ENCODE measurements around the gene SLC35E2B. TPM values are rescaled to one million over a fixed set of nuclear protein-coding genes. Genes with fewer than 3 reads are reported as not detected.
"Not testable (repeated sequence)": the region's sequence is repeated elsewhere in the genome, so short reads cannot be mapped to it uniquely, and the experiment has no call there.

Gene SLC35E2B
- total RNA-seq, 5 donors from 2014 or later (not counting 1 experiment from before 2014, with no cell fraction given), result 77.7 to 202 (median 128) TPM

DNA sequence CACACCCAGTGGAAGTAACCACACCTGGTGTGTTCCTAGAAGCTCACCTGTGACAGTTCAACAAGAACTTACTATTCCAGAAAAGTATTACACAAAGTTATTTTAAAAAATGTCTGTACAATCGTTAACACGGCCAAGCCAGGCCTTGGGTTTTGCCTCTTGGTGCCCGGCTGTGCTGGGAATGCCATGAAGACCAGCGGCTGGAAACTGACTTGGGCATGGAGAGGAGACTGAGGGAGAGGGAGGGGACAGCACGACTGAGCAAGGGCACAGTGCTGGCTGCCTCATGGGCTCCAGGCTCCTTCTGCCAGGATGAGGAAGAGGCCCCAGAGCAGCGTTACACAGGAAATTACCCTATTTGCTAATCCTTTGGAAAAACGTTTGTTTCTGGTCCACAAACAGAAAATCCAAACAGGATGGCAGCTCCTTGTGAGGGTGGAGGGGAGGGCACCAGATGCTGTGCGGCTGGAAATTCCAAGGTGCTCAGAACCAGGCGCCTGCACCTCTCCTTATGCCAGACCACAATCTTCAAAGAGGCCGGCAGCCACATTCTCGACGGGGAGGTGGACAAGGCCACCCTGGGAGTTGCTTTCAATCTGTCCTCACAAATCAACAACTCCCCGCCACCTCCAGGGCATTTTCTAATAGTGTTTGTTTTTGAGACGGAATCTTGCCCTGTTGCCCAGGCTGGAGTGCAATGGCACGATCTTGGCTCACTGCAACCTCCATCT is 29.6 kb downstream of the SLC35E2B start:
- peak overlapping the region; percentile 38 for H3K27ac ChIP-seq (ENCODE audit: low read length)
- DNase-seq, result not testable (repeated sequence)

DNA sequence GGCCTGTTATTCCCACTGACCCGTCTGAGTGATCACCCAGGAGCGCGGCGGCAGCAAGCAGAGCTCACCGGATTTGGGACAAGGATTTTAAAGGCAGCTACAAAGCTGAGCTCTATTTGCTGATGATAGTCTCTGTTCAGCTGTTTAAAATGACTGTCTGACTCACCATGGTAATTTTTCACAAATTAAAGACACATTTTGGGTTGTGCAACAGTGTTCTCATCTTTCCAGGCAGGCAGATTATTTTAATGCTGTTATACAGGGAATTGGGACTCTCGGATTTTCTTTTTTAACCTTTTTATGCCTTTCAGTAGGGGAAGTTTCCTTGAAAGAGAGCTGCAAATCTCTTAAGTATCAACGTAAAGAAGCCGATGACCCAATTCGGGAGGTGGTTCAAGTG is 30.2 kb downstream of the SLC35E2B start:
- H3K4me3 Mint-ChIP-seq; H3K27ac ChIP-seq (ENCODE audit: low read length); CTCF ChIA-PET; DNase-seq; H3K27me3 Mint-ChIP-seq; POLR2A ChIA-PET; ATAC-seq (replicated peaks in 1 of 4); H3K27me3 ChIP-seq (replicated peaks in 1 of 2; ENCODE audit: control insufficient read depth in 2 of 2, extremely low read depth in 1 of 2, insufficient read depth in 2 of 2, low read length in 1 of 2); H3K27ac Mint-ChIP-seq; H3K4me3 ChIP-seq (ENCODE audit: control insufficient read depth in 1 of 2, extremely low read depth in 1 of 2, low read length in 1 of 2); H3K9me3 ChIP-seq; H3K9me3 Mint-ChIP-seq: not testable (repeated sequence)
- Mint-ChIP-seq H3K4me1 (peaks cover 5 to 19% (median 5%) of the 10 kb centered on the region in 3 donors), H3K36me3 (peaks cover 15% of the 10 kb centered on the region)
- H3K4me1 ChIP-seq (ENCODE audit: control insufficient read depth in 1 of 2, extremely low read depth in 1 of 2, insufficient read depth in 2 of 2, low read length in 2 of 2), result peaks cover 0 to 21% of the 10 kb centered on the region in 2 experiments
- H3K36me3 ChIP-seq (ENCODE audit: control insufficient read depth in 2 of 2, extremely low read depth in 1 of 2, insufficient read depth in 1 of 2, low read length in 1 of 2), result peaks cover 7 to 22% of the 10 kb centered on the region in 2 donors
- no CpG with 5 or more reads among the region's 9 CpGs for WGBS (ENCODE audit: insufficient coverage)

More for the DNA sequence above, 29.6 kb downstream of the SLC35E2B start:
- WGBS (ENCODE audit: insufficient coverage), result no CpG with 5 or more reads among the region's 15 CpGs
- H3K4me1 Mint-ChIP-seq, result peaks cover 5 to 20% (median 5%) of the 10 kb centered on the region in 3 donors
- H3K4me3 Mint-ChIP-seq; CTCF ChIA-PET; POLR2A ChIA-PET; H3K4me3 ChIP-seq (ENCODE audit: control insufficient read depth in 1 of 2, extremely low read depth in 1 of 2, low read length in 1 of 2); H3K9me3 ChIP-seq; H3K9me3 Mint-ChIP-seq; ATAC-seq (replicated peaks in 1 of 4); H3K27ac Mint-ChIP-seq; H3K27me3 ChIP-seq (replicated peaks in 1 of 2; ENCODE audit: control insufficient read depth in 2 of 2, extremely low read depth in 1 of 2, insufficient read depth in 2 of 2, low read length in 1 of 2); H3K27me3 Mint-ChIP-seq: not testable (repeated sequence)
- peaks cover 7 to 24% of the 10 kb centered on the region in 2 donors for H3K36me3 ChIP-seq (ENCODE audit: control insufficient read depth in 2 of 2, extremely low read depth in 1 of 2, insufficient read depth in 1 of 2, low read length in 1 of 2)
- peaks cover 0 to 18% of the 10 kb centered on the region in 2 experiments for H3K4me1 ChIP-seq (ENCODE audit: control insufficient read depth in 1 of 2, extremely low read depth in 1 of 2, insufficient read depth in 2 of 2, low read length in 2 of 2)
- peaks cover 18% of the 10 kb centered on the region for H3K36me3 Mint-ChIP-seq

DNA sequence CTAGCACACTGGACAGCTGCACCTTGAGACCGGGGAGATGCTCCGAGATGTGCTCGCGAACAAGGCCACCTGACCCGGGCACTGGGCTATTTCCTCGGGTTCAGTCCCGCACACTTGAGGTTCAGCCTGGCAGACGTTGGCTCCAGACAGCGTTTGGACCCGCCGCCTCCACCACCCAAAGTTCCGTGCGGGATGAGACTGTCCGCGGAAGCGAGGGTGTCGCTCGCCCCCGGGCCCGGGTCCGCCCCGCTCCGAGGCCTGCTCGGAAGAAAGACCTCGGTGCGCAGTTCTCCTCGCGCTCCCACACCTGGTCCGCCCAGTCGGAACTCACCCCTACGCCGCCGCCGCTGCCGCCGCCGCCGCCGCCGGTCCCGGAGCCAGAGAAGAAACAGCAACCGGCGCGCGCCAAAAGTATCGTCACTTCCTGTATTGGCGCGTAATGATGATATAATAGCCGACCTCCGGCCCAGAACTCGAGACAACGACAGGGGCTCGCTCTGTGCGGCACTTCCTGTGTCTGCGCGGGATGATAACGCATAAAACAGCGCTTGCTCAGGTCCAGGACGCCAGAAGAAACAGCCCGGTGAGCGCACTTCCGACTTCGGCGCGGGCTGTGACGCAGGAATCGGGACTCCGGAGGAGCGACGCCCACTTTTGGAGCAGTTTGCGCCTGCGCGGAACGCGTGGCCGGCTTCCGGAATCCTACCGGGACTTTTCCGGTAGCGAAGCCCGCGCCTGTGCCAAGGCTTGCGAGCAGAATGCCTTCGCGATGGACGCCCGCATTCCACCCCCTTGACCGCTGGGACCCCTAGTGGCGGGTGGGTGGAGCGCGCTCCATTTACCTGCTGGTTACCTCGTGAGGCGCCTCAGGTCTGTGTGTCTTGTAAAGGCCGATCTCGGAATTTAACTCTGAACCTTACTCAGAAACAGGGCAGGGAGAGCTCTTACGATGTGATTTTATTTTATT is 33.7 kb downstream of the SLC35E2B start, which contains the start of gene CDK11B:
CDK11B (minus strand) TSS at position 422 of the 967 bp plus-strand sequence. CDS start 1,519 bp downstream, outside the sequence.
- ATAC-seq (replicated peaks in 1 of 4) (peak; percentile 91 to 95 (median 94)), DNase-seq (peak; percentile 89 to 99 (median 96))
- Mint-ChIP-seq H3K4me3 (peak within 1 kb of the TSS; percentile 91 to 98 (median 92)), H3K4me1 (peaks cover 5 to 20% (median 7%) of the 10 kb centered on the region in 3 donors), H3K36me3 (peaks cover 12% of the 10 kb centered on the region), H3K27ac (peak within 1 kb of the TSS; percentile 100)
- under 1% methylated on average over 52 of the region's 96 CpGs for WGBS (ENCODE audit: insufficient coverage)
- Histone ChIP-seq H3K36me3 (ENCODE audit: control insufficient read depth in 2 of 2, extremely low read depth in 1 of 2, insufficient read depth in 1 of 2, low read length in 1 of 2) (peaks cover 4 to 24% of the 10 kb centered on the region in 2 donors), H3K4me3 (ENCODE audit: control insufficient read depth in 1 of 2, extremely low read depth in 1 of 2, low read length in 1 of 2) (peak within 1 kb of the TSS; percentile 54 to 67), H3K27ac (ENCODE audit: low read length) (peak within 1 kb of the TSS; percentile 97), H3K4me1 (ENCODE audit: control insufficient read depth in 1 of 2, extremely low read depth in 1 of 2, insufficient read depth in 2 of 2, low read length in 2 of 2) (peaks cover 0 to 21% of the 10 kb centered on the region in 2 experiments)
- CTCF ChIA-PET; H3K9me3 Mint-ChIP-seq; H3K9me3 ChIP-seq; H3K27me3 ChIP-seq (replicated peaks in 1 of 2; ENCODE audit: control insufficient read depth in 2 of 2, extremely low read depth in 1 of 2, insufficient read depth in 2 of 2, low read length in 1 of 2); H3K27me3 Mint-ChIP-seq: not testable (repeated sequence)
- POLR2A ChIA-PET, result interaction anchor here (0.6 to 0.7 kb wide), 2 partner anchors 66 to 118 kb away, joined by 3 read pairs; partner anchors contain the start of gene CDK11A (in 1 of the 2)

DNA sequence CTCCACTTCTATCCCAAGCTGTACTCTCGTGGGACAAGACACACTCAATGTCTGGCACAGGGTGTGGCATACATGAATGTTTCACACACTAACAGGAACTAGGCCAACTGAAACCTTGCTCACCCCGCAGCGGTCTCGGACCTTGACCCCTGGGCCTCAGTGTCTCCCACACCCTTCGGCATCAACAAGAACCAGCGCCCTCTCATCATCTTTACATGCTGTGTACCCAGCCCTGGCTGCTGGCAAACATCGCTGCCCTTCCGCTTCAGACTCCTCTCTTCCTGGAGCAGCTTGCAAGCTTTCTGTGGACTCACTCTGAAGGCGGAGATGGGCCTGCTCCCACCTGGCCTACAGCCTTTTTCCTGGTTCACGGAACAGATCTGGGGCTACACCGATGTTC is 44.3 kb downstream of the SLC35E2B start:
- H3K4me1 Mint-ChIP-seq, CTCF ChIA-PET: not testable (repeated sequence)

DNA sequence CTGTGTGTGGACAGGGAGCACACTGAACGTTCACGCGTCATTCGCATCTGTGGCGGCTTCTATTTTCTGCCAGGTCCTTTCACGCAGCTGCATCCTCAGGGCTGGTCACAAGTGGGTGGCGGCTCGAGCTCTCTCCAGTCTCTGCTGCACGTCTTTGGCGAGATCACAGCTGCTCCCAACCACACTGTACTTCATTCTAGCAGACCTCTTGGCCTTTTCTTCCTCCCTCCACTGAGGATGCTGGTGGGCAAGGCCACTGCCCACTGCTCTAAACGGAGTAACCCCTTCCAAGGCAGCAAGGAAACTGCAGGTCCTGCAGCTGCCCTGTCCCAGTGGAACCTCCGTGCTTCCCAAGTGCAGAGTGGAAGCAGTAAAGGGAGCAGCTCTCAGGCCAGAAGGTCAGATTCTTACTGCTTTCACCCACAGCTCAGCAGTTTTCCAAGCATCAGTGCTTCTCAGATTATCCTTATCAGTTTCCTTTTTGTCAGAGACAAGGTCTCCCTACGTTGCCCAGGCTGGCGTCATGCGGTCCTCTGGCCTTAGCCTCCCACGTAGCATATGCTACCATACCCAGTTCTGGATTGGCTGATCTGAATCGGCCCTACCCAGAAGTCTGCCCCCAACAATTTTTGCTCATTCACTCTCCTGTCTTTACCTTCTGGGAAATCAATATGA is 44.9 kb downstream of the SLC35E2B start:
- H3K36me3 Mint-ChIP-seq, result peaks cover 46% of the 10 kb centered on the region
- H3K4me1 Mint-ChIP-seq; H3K4me3 ChIP-seq (ENCODE audit: control insufficient read depth in 1 of 2, extremely low read depth in 1 of 2, low read length in 1 of 2); POLR2A ChIA-PET; H3K9me3 ChIP-seq; DNase-seq; H3K27me3 Mint-ChIP-seq; H3K27me3 ChIP-seq (replicated peaks in 1 of 2; ENCODE audit: control insufficient read depth in 2 of 2, extremely low read depth in 1 of 2, insufficient read depth in 2 of 2, low read length in 1 of 2); H3K27ac ChIP-seq (ENCODE audit: low read length); H3K4me1 ChIP-seq (ENCODE audit: control insufficient read depth in 1 of 2, extremely low read depth in 1 of 2, insufficient read depth in 2 of 2, low read length in 2 of 2); CTCF ChIA-PET; H3K27ac Mint-ChIP-seq; H3K4me3 Mint-ChIP-seq; ATAC-seq (replicated peaks in 1 of 4); H3K9me3 Mint-ChIP-seq: not testable (repeated sequence)
- H3K36me3 ChIP-seq (ENCODE audit: control insufficient read depth in 2 of 2, extremely low read depth in 1 of 2, insufficient read depth in 1 of 2, low read length in 1 of 2), result peaks cover 7 to 43% of the 10 kb centered on the region in 2 donors
- 95% methylated on average over 6 of the region's 17 CpGs for WGBS (ENCODE audit: insufficient coverage)

More for the DNA sequence above, 44.3 kb downstream of the SLC35E2B start:
- H3K27ac Mint-ChIP-seq; H3K4me3 Mint-ChIP-seq; POLR2A ChIA-PET; H3K4me3 ChIP-seq (ENCODE audit: control insufficient read depth in 1 of 2, extremely low read depth in 1 of 2, low read length in 1 of 2); H3K9me3 Mint-ChIP-seq; ATAC-seq (replicated peaks in 1 of 4); H3K27me3 Mint-ChIP-seq; H3K4me1 ChIP-seq (ENCODE audit: control insufficient read depth in 1 of 2, extremely low read depth in 1 of 2, insufficient read depth in 2 of 2, low read length in 2 of 2); H3K27me3 ChIP-seq (replicated peaks in 1 of 2; ENCODE audit: control insufficient read depth in 2 of 2, extremely low read depth in 1 of 2, insufficient read depth in 2 of 2, low read length in 1 of 2); H3K9me3 ChIP-seq; DNase-seq; H3K27ac ChIP-seq (ENCODE audit: low read length): not testable (repeated sequence)
- 98% methylated on average over 11 of the region's 11 CpGs for WGBS (ENCODE audit: insufficient coverage)
- peaks cover 7 to 43% of the 10 kb centered on the region in 2 donors for H3K36me3 ChIP-seq (ENCODE audit: control insufficient read depth in 2 of 2, extremely low read depth in 1 of 2, insufficient read depth in 1 of 2, low read length in 1 of 2)
- H3K36me3 Mint-ChIP-seq, result peaks cover 46% of the 10 kb centered on the region

DNA sequence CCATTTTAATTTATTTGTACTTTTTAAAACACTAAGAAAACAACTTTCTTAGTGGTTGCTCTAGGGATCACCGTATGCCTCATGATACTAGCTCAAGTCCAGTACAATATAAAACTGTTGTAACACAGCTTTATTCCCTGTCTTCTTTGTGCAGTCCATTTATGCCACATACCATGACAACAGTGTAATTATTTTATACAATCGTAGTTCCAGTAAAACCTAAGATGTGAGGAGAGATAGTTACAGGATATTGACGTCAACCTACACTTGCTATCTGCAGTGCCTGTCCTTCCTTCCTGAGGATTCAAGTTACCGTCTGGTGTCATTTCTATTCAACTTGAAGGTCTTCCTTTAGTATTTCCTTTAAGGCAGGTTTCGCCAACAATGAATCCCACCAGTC is 46.3 kb downstream of the SLC35E2B start:
- H3K4me1 ChIP-seq (ENCODE audit: control insufficient read depth in 1 of 2, extremely low read depth in 1 of 2, insufficient read depth in 2 of 2, low read length in 2 of 2); H3K9me3 Mint-ChIP-seq; ATAC-seq (replicated peaks in 1 of 4); H3K4me3 Mint-ChIP-seq; DNase-seq; H3K9me3 ChIP-seq; H3K4me3 ChIP-seq (ENCODE audit: control insufficient read depth in 1 of 2, extremely low read depth in 1 of 2, low read length in 1 of 2); H3K27ac ChIP-seq (ENCODE audit: low read length); H3K27ac Mint-ChIP-seq; H3K27me3 Mint-ChIP-seq; H3K27me3 ChIP-seq (replicated peaks in 1 of 2; ENCODE audit: control insufficient read depth in 2 of 2, extremely low read depth in 1 of 2, insufficient read depth in 2 of 2, low read length in 1 of 2); H3K4me1 Mint-ChIP-seq; CTCF ChIA-PET; POLR2A ChIA-PET: not testable (repeated sequence)
- WGBS (ENCODE audit: insufficient coverage), result 100% methylated on average over 1 of the region's 5 CpGs
- H3K36me3 Mint-ChIP-seq, result peaks cover 35% of the 10 kb centered on the region
- H3K36me3 ChIP-seq (ENCODE audit: control insufficient read depth in 2 of 2, extremely low read depth in 1 of 2, insufficient read depth in 1 of 2, low read length in 1 of 2), result peaks cover 3 to 32% of the 10 kb centered on the region in 2 donors

Data from T-cell (primary cell).